Erythroblast (primary cell): ENCODE measurements around the gene NUDT9.

Experiments used
- GATA1 ChIP-seq: IDR thresholded peaks from 2 replicates; pipeline ENCODE4 v1.6.1; 2011; ENCODE audit warnings: low read depth, mild to moderate bottlenecking, control low read depth, low read length, moderate library complexity
- POLR2A ChIP-seq: IDR thresholded peaks from 2 replicates; pipeline ENCODE4 v1.6.1; 2011; ENCODE audit warnings: mild to moderate bottlenecking, low read length

DNA sequence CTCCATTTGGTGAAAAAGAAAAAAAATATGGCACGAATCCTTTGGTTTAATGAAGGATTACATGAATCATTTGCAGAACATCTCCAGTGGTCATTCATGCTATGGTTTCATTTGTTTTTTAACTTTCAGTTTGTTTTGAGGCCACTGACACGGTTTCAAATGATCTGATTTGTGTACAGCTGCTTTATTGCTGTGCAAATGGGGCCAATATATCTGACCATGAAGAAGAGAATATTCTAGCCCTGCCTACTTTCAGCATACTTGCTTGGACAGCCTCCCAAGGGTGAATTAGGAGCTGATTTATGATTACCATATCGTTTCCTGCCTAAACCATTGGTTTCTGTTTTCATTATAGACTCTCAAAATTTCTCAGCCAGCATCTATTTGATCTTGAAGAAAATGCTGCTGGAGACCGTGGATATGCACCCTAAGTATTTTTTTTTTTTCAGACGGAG is 76.1 kb downstream of the NUDT9 start:
- TF ChIP-seq POLR2A (no peak), GATA1 (no peak)
